HCT116 (cell line): ENCODE results near the gene PCIF1.

Experiments used
- JUND ChIP-seq: IDR thresholded peaks from 2 replicates; pipeline ENCODE4 v1.6.1; 2012
- SRF ChIP-seq: IDR thresholded peaks from 2 replicates; pipeline ENCODE4 v1.6.1; 2012; ENCODE audit warnings: low read depth
- YY1 ChIP-seq: IDR thresholded peaks from 2 replicates; pipeline ENCODE4 v1.6.1; 2011; ENCODE audit warnings: low read length, low read depth, moderate library complexity, mild to moderate bottlenecking; ENCODE audit not compliant: insufficient replicate concordance; ENCODE audit errors: extremely low read depth
- TF ChIP-seq, protein P1 (sequence below), 3 experiments: fragments of 200-600 bp in 1 of 3; sonication (generic) in 1 of 3; IDR thresholded peaks in 2 of 3; conservative IDR thresholded peaks in 1 of 3; 2 replicates each; pipeline ENCODE4 v1.5.1; 2012 to 2017; ENCODE audit warnings: low read depth in 2 of 3, low read length in 2 of 3, antibody characterized with exemption in 1 of 3, borderline replicate concordance in 1 of 3, control low read depth in 1 of 3, mild to moderate bottlenecking in 1 of 3, mixed read lengths in 1 of 3, mixed run types in 1 of 3, moderate library complexity in 1 of 3; ENCODE audit not compliant: insufficient read depth in 1 of 3
- TF ChIP-seq, protein P2 (sequence below): IDR thresholded peaks from 2 replicates; pipeline ENCODE4 v1.6.1; 2011; ENCODE audit warnings: mild to moderate bottlenecking, low read length, moderate library complexity; ENCODE audit not compliant: insufficient replicate concordance; ENCODE audit errors: extremely low read depth

DNA sequence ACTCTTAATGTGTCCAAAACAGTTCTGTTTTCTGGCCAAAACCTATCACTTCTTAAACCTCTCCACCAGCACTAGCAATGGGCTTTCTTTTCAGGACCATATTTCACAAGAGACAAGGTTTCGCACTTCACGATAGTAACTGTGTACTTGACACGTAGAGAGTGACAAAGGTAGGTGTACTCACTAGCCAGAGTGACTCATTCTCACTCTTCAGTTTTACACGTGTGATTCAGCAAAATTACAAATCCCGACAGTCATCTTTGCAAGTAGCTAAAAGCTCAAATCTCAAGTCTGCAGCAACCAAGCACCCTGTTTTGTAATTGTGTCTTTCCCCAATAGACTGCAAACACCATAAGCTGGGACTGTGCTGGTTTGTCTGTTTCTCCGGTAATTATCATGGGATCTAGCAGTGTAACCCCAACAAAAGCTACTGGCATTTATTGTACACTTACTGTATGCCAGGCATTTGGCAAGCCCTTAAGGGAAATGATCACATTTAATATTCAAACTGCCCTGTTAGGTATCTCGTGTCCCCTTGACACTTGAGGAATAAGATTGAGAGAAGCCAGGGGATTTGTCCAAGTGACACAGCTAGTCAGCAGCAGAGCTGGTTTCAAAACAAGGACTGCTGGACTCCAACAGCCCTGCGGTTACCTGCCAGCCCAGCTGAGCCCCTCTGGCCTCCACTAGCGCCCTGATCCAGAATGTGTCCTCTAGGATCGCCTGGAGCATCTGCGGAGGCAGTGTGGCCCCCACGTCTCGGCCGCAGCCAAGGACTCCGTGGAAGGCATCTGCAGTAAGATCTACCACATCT is 9.9 kb downstream of the PCIF1 start:
- TF ChIP-seq, protein P1, sequence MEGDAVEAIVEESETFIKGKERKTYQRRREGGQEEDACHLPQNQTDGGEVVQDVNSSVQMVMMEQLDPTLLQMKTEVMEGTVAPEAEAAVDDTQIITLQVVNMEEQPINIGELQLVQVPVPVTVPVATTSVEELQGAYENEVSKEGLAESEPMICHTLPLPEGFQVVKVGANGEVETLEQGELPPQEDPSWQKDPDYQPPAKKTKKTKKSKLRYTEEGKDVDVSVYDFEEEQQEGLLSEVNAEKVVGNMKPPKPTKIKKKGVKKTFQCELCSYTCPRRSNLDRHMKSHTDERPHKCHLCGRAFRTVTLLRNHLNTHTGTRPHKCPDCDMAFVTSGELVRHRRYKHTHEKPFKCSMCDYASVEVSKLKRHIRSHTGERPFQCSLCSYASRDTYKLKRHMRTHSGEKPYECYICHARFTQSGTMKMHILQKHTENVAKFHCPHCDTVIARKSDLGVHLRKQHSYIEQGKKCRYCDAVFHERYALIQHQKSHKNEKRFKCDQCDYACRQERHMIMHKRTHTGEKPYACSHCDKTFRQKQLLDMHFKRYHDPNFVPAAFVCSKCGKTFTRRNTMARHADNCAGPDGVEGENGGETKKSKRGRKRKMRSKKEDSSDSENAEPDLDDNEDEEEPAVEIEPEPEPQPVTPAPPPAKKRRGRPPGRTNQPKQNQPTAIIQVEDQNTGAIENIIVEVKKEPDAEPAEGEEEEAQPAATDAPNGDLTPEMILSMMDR (IDR thresholded peaks at IDR 0.05 in 2 of 3, conservative IDR thresholded peaks at IDR 0.05 in 1 of 3; ENCODE audit: borderline replicate concordance in 1 of 3, insufficient read depth in 1 of 3, low read depth in 2 of 3, low read length in 2 of 3): no peak
- TF ChIP-seq, protein P2, sequence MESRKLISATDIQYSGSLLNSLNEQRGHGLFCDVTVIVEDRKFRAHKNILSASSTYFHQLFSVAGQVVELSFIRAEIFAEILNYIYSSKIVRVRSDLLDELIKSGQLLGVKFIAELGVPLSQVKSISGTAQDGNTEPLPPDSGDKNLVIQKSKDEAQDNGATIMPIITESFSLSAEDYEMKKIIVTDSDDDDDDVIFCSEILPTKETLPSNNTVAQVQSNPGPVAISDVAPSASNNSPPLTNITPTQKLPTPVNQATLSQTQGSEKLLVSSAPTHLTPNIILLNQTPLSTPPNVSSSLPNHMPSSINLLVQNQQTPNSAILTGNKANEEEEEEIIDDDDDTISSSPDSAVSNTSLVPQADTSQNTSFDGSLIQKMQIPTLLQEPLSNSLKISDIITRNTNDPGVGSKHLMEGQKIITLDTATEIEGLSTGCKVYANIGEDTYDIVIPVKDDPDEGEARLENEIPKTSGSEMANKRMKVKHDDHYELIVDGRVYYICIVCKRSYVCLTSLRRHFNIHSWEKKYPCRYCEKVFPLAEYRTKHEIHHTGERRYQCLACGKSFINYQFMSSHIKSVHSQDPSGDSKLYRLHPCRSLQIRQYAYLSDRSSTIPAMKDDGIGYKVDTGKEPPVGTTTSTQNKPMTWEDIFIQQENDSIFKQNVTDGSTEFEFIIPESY: no peak
- no peak for TF ChIP-seq SRF
- TF ChIP-seq YY1: no peak
- no peak for TF ChIP-seq JUND
